ENCODE results near the gene MYO19.
"Not testable (repeated sequence)": the region's sequence is repeated elsewhere in the genome, so short reads cannot be mapped to it uniquely, and the experiment has no call there.

Gene MYO19

GRCh38 chr17:36485027-36485426 is 49.6 kb downstream of the MYO19 start:
- no peak overlapping the region for H3K4me2 ChIP-seq (ENCODE audit: low read depth, low read length, poor library complexity, severe bottlenecking)
- peaks cover 35% of the 10 kb centered on the region for H3K79me2 ChIP-seq (ENCODE audit: insufficient read depth, low read length)
- peaks cover 22% of the 10 kb centered on the region for H4K20me1 ChIP-seq (ENCODE audit: insufficient read depth, low read length, poor library complexity, severe bottlenecking)
- H3K36me3 ChIP-seq (ENCODE audit: insufficient read depth, low read length), result no peaks in the 10 kb centered on the region
- no peaks in the 10 kb centered on the region for H3F3A ChIP-seq (ENCODE audit: low read depth)
- peaks cover 22% of the 10 kb centered on the region for H3K4me1 ChIP-seq (ENCODE audit: insufficient read depth, low read length, poor library complexity, severe bottlenecking)
- H3K27me3 ChIP-seq (ENCODE audit: insufficient read depth, low read length, poor library complexity, severe bottlenecking), result no peaks in the 10 kb centered on the region
- no peak overlapping the region for H3K4me3 ChIP-seq (ENCODE audit: low read length, poor library complexity, severe bottlenecking)
- H3K9me2 ChIP-seq (replicated peaks; ENCODE audit: low read depth, low read length), result no peaks in the 10 kb centered on the region
- H3K9me3 ChIP-seq (ENCODE audit: insufficient read depth, low read depth, low read length), result no peaks in the 10 kb centered on the region
- TF ChIP-seq CTCF (conservative IDR thresholded peaks at IDR 0.05; ENCODE audit: low read length) (no peak), EZH2phosphoT487 (IDR thresholded peaks at IDR 0.05; ENCODE audit: borderline replicate concordance) (no peak)
- no peak overlapping the region for H3K9ac ChIP-seq (ENCODE audit: low read depth, low read length, poor library complexity, severe bottlenecking)
- no peak overlapping the region for H2AFZ ChIP-seq (ENCODE audit: low read length)

- not testable (repeated sequence) for H3K9me2 ChIP-seq (replicated peaks; ENCODE audit: low read depth, low read length); H3K9ac ChIP-seq (ENCODE audit: low read depth, low read length, poor library complexity, severe bottlenecking); H3K4me2 ChIP-seq (ENCODE audit: low read depth, low read length, poor library complexity, severe bottlenecking); H3K4me3 ChIP-seq (ENCODE audit: low read length, poor library complexity, severe bottlenecking); H3K9me3 ChIP-seq (ENCODE audit: insufficient read depth, low read depth, low read length); H3F3A ChIP-seq (ENCODE audit: low read depth); H3K27me3 ChIP-seq (ENCODE audit: insufficient read depth, low read length, poor library complexity, severe bottlenecking); H3K36me3 ChIP-seq (ENCODE audit: insufficient read depth, low read length); H2AFZ ChIP-seq (ENCODE audit: low read length)
- peaks cover 25% of the 10 kb centered on the region for H3K79me2 ChIP-seq (ENCODE audit: insufficient read depth, low read length)
- peaks cover 18% of the 10 kb centered on the region for H4K20me1 ChIP-seq (ENCODE audit: insufficient read depth, low read length, poor library complexity, severe bottlenecking)
- H3K4me1 ChIP-seq (ENCODE audit: insufficient read depth, low read length, poor library complexity, severe bottlenecking), result peaks cover 17% of the 10 kb centered on the region
Observed at GRCh38 chr17:36484021-36484420, 50.6 kb downstream of the MYO19 start.

- H3K4me3 ChIP-seq (ENCODE audit: low read length, poor library complexity, severe bottlenecking), result no peak overlapping the region
- no peaks in the 10 kb centered on the region for H3K9me3 ChIP-seq (ENCODE audit: insufficient read depth, low read depth, low read length)
- no peak overlapping the region for H3K4me2 ChIP-seq (ENCODE audit: low read depth, low read length, poor library complexity, severe bottlenecking)
- H3K79me2 ChIP-seq (ENCODE audit: insufficient read depth, low read length), result peaks cover 13% of the 10 kb centered on the region
- H3K27me3 ChIP-seq (ENCODE audit: insufficient read depth, low read length, poor library complexity, severe bottlenecking), result no peaks in the 10 kb centered on the region
- H3K9me2 ChIP-seq (replicated peaks; ENCODE audit: low read depth, low read length), result no peaks in the 10 kb centered on the region
- H4K20me1 ChIP-seq (ENCODE audit: insufficient read depth, low read length, poor library complexity, severe bottlenecking), result peaks cover 8% of the 10 kb centered on the region
- H3K36me3 ChIP-seq (ENCODE audit: insufficient read depth, low read length), result no peaks in the 10 kb centered on the region
- no peaks in the 10 kb centered on the region for H3F3A ChIP-seq (ENCODE audit: low read depth)
- no peak overlapping the region for H3K9ac ChIP-seq (ENCODE audit: low read depth, low read length, poor library complexity, severe bottlenecking)
- H2AFZ ChIP-seq (ENCODE audit: low read length), result no peak overlapping the region
- no peak for TF ChIP-seq EZH2phosphoT487 (IDR thresholded peaks at IDR 0.05; ENCODE audit: borderline replicate concordance)
- TF ChIP-seq CTCF (conservative IDR thresholded peaks at IDR 0.05; ENCODE audit: low read length), result no peak; the same call in 1 of the 2 replicates
- peaks cover 11% of the 10 kb centered on the region for H3K4me1 ChIP-seq (ENCODE audit: insufficient read depth, low read length, poor library complexity, severe bottlenecking)
Observed at GRCh38 chr17:36482611-36483504, 51.8 kb downstream of the MYO19 start.
